HL-60 (cell line): ENCODE data around the gene KCNN4.

Source experiments
- GABPA ChIP-seq: IDR thresholded peaks from 2 replicates; pipeline ENCODE4 v1.6.1; 2012; ENCODE audit warnings: low read depth
- POLR2AphosphoS5 ChIP-seq: IDR thresholded peaks from 2 replicates; pipeline ENCODE4 v1.6.1; 2012; ENCODE audit warnings: low read depth
- SPI1 ChIP-seq: IDR thresholded peaks from 2 replicates; pipeline ENCODE4 v1.6.1; 2012; ENCODE audit warnings: low read depth, mild to moderate bottlenecking, borderline replicate concordance
- TF ChIP-seq, protein P1 (sequence below): IDR thresholded peaks from one replicate; pipeline ENCODE4 v1.5.1; 2011; ENCODE audit warnings: low read length, control low read depth, inconsistent platforms; ENCODE audit not compliant: insufficient read depth
- TF ChIP-seq, protein P2 (sequence below): IDR thresholded peaks from 2 replicates; pipeline ENCODE4 v1.6.1; 2012; ENCODE audit warnings: low read depth; ENCODE audit not compliant: insufficient replicate concordance

DNA sequence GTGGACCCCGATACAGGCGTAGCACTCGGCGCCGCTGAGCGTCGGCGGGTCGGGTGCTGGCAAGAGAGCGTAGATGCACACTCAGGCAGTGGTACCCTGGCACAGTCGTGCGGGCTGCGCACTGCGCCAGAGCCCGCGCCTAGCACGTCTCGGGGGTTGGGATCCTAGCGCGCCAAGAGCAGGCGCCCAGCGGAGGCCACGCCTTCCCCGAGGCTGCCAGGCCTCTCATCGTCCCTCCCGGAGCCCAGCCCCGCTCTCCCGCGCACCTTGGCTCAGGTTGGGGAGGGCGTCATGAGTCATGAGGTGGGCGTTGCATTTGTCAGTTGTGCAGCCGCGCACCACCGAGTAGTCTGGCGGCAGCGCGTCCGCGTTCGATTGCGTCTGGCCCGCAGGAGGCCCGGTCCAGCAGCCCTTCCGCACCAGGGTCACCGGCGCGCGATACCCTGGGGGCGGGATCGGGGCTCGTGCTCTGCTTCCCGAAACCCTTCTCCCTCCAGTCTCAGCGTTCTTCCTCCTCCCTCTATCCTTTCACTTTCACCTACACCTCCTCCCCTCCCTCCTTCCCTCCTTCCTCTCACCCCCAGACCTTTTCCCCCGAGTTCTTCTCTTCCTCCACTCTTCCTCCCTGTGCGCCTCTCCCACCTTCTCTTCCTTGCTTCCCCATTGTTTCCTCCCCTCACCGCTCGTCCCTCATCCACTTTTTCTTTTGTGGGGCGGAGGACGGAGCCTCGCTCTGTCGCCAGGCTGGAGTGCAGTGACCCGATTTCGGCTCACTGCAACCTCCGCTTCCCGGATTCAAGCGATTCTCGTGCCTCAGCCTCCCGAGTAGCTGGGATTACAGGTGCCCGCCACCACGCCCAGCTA is 18.0 kb upstream of the KCNN4 start:
- TF ChIP-seq POLR2AphosphoS5 = no peak
- TF ChIP-seq, protein P1, sequence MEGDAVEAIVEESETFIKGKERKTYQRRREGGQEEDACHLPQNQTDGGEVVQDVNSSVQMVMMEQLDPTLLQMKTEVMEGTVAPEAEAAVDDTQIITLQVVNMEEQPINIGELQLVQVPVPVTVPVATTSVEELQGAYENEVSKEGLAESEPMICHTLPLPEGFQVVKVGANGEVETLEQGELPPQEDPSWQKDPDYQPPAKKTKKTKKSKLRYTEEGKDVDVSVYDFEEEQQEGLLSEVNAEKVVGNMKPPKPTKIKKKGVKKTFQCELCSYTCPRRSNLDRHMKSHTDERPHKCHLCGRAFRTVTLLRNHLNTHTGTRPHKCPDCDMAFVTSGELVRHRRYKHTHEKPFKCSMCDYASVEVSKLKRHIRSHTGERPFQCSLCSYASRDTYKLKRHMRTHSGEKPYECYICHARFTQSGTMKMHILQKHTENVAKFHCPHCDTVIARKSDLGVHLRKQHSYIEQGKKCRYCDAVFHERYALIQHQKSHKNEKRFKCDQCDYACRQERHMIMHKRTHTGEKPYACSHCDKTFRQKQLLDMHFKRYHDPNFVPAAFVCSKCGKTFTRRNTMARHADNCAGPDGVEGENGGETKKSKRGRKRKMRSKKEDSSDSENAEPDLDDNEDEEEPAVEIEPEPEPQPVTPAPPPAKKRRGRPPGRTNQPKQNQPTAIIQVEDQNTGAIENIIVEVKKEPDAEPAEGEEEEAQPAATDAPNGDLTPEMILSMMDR = no peak
- TF ChIP-seq, protein P2, sequence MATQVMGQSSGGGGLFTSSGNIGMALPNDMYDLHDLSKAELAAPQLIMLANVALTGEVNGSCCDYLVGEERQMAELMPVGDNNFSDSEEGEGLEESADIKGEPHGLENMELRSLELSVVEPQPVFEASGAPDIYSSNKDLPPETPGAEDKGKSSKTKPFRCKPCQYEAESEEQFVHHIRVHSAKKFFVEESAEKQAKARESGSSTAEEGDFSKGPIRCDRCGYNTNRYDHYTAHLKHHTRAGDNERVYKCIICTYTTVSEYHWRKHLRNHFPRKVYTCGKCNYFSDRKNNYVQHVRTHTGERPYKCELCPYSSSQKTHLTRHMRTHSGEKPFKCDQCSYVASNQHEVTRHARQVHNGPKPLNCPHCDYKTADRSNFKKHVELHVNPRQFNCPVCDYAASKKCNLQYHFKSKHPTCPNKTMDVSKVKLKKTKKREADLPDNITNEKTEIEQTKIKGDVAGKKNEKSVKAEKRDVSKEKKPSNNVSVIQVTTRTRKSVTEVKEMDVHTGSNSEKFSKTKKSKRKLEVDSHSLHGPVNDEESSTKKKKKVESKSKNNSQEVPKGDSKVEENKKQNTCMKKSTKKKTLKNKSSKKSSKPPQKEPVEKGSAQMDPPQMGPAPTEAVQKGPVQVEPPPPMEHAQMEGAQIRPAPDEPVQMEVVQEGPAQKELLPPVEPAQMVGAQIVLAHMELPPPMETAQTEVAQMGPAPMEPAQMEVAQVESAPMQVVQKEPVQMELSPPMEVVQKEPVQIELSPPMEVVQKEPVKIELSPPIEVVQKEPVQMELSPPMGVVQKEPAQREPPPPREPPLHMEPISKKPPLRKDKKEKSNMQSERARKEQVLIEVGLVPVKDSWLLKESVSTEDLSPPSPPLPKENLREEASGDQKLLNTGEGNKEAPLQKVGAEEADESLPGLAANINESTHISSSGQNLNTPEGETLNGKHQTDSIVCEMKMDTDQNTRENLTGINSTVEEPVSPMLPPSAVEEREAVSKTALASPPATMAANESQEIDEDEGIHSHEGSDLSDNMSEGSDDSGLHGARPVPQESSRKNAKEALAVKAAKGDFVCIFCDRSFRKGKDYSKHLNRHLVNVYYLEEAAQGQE = no peak
- TF ChIP-seq GABPA = no peak
- TF ChIP-seq SPI1 = no peak
